Trophoblast cell (in vitro differentiated cells and primary cell): Measurements from ENCODE around the gene IFI44L.

Experiments
- DNase-seq, 2 donors: peaks; one replicate each; pipeline ENCODE4 v3.0.0-alpha.2; 2016
- H2AFZ ChIP-seq: 2 replicates; pipeline ENCODE4 v1.6.1; 2013; ENCODE audit warnings: low read length, moderate library complexity, mild to moderate bottlenecking; ENCODE audit not compliant: insufficient read depth, poor library complexity
- H2AK5ac ChIP-seq: 2 replicates; pipeline ENCODE4 v1.6.1; 2013; ENCODE audit warnings: mild to moderate bottlenecking, low read length
- H2BK120ac ChIP-seq: 2 replicates; pipeline ENCODE4 v1.6.1; 2013; ENCODE audit warnings: low read length, mild to moderate bottlenecking, moderate library complexity; ENCODE audit not compliant: insufficient read depth, poor library complexity
- H2BK12ac ChIP-seq: 2 replicates; pipeline ENCODE4 v1.6.1; 2013; ENCODE audit warnings: mild to moderate bottlenecking, low read length, moderate library complexity
- H2BK5ac ChIP-seq: 2 replicates; pipeline ENCODE4 v1.6.1; 2013; ENCODE audit warnings: low read length, low read depth, moderate library complexity, mild to moderate bottlenecking; ENCODE audit not compliant: poor library complexity
- H3K14ac ChIP-seq: 2 replicates; pipeline ENCODE4 v1.6.1; 2013; ENCODE audit warnings: mild to moderate bottlenecking, low read length
- H3K18ac ChIP-seq: 2 replicates; pipeline ENCODE4 v1.6.1; 2013; ENCODE audit warnings: mild to moderate bottlenecking, low read length
- H3K23ac ChIP-seq: 2 replicates; pipeline ENCODE4 v1.6.1; 2013; ENCODE audit warnings: low read length
- H3K27ac ChIP-seq: 2 replicates; pipeline ENCODE4 v1.5.1; 2013; ENCODE audit warnings: low read depth, mild to moderate bottlenecking, inconsistent platforms, low read length, moderate library complexity
- H3K27me3 ChIP-seq: 2 replicates; pipeline ENCODE4 v1.6.1; 2013; ENCODE audit warnings: inconsistent platforms, mild to moderate bottlenecking, low read length, moderate library complexity; ENCODE audit not compliant: insufficient read depth
- H3K36me3 ChIP-seq, 2 experiments: 1 replicate in 1 of 2; 2 replicates in 1 of 2; pipeline ENCODE4 v1.6.1; 2013; ENCODE audit warnings: low read length in 2 of 2, mild to moderate bottlenecking in 2 of 2, moderate library complexity in 1 of 2; ENCODE audit not compliant: insufficient read depth in 2 of 2, control insufficient read depth in 1 of 2
- H3K4ac ChIP-seq: 2 replicates; pipeline ENCODE4 v1.6.1; 2013; ENCODE audit warnings: low read depth, mild to moderate bottlenecking, low read length, moderate library complexity
- H3K4me1 ChIP-seq, 2 experiments: 1 replicate in 1 of 2; 2 replicates in 1 of 2; pipeline ENCODE4 v1.6.1; 2013; ENCODE audit warnings: low read length in 2 of 2, mild to moderate bottlenecking in 2 of 2, moderate library complexity in 1 of 2; ENCODE audit not compliant: insufficient read depth in 2 of 2, control insufficient read depth in 1 of 2
- H3K4me2 ChIP-seq: 2 replicates; pipeline ENCODE4 v1.6.1; 2013; ENCODE audit warnings: inconsistent platforms, mild to moderate bottlenecking, low read length, moderate library complexity
- H3K4me3 ChIP-seq: 2 replicates; pipeline ENCODE4 v1.5.1; 2013; ENCODE audit warnings: mild to moderate bottlenecking, low read depth, low read length, inconsistent platforms
- H3K79me1 ChIP-seq: one replicate; pipeline ENCODE4 v1.6.1; 2013; ENCODE audit warnings: low read length
- H3K79me2 ChIP-seq: 2 replicates; pipeline ENCODE4 v1.6.1; 2013; ENCODE audit warnings: low read length, mild to moderate bottlenecking; ENCODE audit not compliant: control insufficient read depth, insufficient read depth, poor library complexity
- H3K9ac ChIP-seq: 2 replicates; pipeline ENCODE4 v1.6.1; 2013; ENCODE audit warnings: mild to moderate bottlenecking, low read length
- H3K9me3 ChIP-seq: 2 replicates; pipeline ENCODE4 v1.6.1; 2013; ENCODE audit warnings: low read depth, mild to moderate bottlenecking, control low read depth, inconsistent platforms, low read length; ENCODE audit not compliant: insufficient read depth
- H4K12ac ChIP-seq: 2 replicates; pipeline ENCODE4 v1.6.1; 2013; ENCODE audit warnings: low read depth, mild to moderate bottlenecking, low read length, moderate library complexity
- H4K8ac ChIP-seq: 2 replicates; pipeline ENCODE4 v1.6.1; 2013; ENCODE audit warnings: low read depth, mild to moderate bottlenecking, low read length, moderate library complexity
- H4K91ac ChIP-seq: one replicate; pipeline ENCODE4 v1.6.1; 2013; ENCODE audit warnings: low read depth, mild to moderate bottlenecking, low read length, moderate library complexity
- WGBS: extraction: QIAGEN DNeasy Blood & Tissue Kit; methylation state at CpG from one replicate; pipeline ENCODE4 v1.1.7; 2013; ENCODE audit warnings: missing lambda C conversion rate; ENCODE audit not compliant: insufficient read length, insufficient coverage; ENCODE audit errors: extremely low coverage; 5-methylcytosine and 5-hydroxymethylcytosine counted together

The IFI44L gene

GRCh38 chr1:78672428-78672827 is 52.2 kb downstream of the IFI44L start:
- Histone ChIP-seq H4K8ac (no peak overlapping the region), H3K4me3 (no peak overlapping the region), H3K79me1 (no peaks in the 10 kb centered on the region), H2BK12ac (no peak overlapping the region), H3K18ac (no peak overlapping the region), H3K27me3 (no peaks in the 10 kb centered on the region), H3K23ac (no peak overlapping the region), H2BK5ac (no peak overlapping the region), H3K14ac (no peak overlapping the region), H3K27ac (no peak overlapping the region), H3K79me2 (no peaks in the 10 kb centered on the region), H3K4me1 (no peaks in the 10 kb centered on the region), H4K12ac (no peak overlapping the region), H2AK5ac (no peak overlapping the region), H3K4me2 (no peak overlapping the region), H3K9me3 (no peaks in the 10 kb centered on the region), H2AFZ (no peak overlapping the region), H3K9ac (no peak overlapping the region), H4K91ac (no peak overlapping the region), H2BK120ac (no peak overlapping the region), H3K36me3 (no peaks in the 10 kb centered on the region), H3K4ac (no peak overlapping the region)
- no CpG with 5 or more reads among the region's 1 CpG for WGBS
- peak; percentile 24 to 47 for DNase-seq

DNA sequence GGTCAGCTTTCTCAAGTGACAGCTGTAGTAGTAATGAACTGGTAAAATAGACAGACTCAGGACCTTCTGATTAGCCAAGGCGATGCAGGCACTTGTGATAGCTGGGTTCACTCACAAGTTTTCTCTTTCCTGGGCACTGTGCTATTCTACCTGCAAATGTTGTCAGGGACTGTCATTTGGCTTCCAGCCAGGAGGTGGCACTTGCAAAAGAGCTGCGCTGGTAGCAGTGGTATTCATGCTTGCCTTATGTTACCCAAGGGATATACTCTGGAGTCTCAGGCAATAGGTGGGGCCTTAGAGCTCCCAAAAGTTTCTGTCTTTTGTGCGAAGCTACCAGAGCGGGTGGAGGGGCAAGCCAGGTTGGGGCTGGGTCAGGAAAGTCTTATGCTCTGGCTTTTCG is 52.9 kb downstream of the IFI44L start:
- no peaks in the 10 kb centered on the region for H3K4me1 ChIP-seq
- no peaks in the 10 kb centered on the region for H3K79me1 ChIP-seq
- H4K12ac ChIP-seq: no peak overlapping the region
- no peak overlapping the region for H4K8ac ChIP-seq
- no peaks in the 10 kb centered on the region for H3K79me2 ChIP-seq
- H2AFZ ChIP-seq: no peak overlapping the region
- peak in 1 of 2 donors; percentile 43 for DNase-seq
- H3K4me3 ChIP-seq: no peak overlapping the region
- H2BK120ac ChIP-seq: no peak overlapping the region
- H2AK5ac ChIP-seq: no peak overlapping the region
- H2BK12ac ChIP-seq: no peak overlapping the region
- no peak overlapping the region for H3K9ac ChIP-seq
- no CpG with 5 or more reads among the region's 5 CpGs for WGBS
- no peak overlapping the region for H3K23ac ChIP-seq
- no peak overlapping the region for H3K14ac ChIP-seq
- H3K18ac ChIP-seq: no peak overlapping the region
- H2BK5ac ChIP-seq: no peak overlapping the region
- no peaks in the 10 kb centered on the region for H3K9me3 ChIP-seq
- no peaks in the 10 kb centered on the region for H3K27me3 ChIP-seq
- H4K91ac ChIP-seq: no peak overlapping the region
- H3K4me2 ChIP-seq: no peak overlapping the region
- H3K36me3 ChIP-seq: no peaks in the 10 kb centered on the region
- no peak overlapping the region for H3K27ac ChIP-seq
- H3K4ac ChIP-seq: no peak overlapping the region

DNA sequence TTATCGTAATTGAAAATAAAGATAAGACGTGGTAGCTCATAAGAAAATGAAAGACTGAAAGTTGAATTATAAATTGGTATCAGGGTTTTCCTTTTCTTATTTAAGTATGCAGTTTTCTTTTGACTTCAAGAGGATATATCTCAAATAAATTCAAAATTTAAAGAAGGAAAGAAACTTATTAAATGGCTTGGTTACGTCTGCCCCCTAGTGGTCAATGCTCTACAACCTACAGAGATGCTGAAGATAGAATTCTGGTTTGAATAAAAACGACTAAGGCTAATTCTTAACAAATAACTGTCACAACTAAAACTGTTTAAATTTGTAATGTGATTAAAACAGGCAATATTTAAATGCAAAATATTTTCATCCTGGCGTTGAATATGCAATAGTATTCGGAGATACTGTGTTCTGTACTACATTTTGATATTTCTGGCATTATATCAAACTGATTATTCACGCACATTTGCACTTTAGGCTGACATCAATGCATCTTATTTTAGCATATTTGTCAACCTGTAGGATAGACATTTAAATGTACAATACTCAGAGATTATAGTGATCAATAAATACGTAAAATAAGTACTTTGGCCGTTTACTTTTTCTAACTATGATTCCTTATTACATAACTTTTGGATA is 56.2 kb downstream of the IFI44L start:
- no peaks in the 10 kb centered on the region for H3K4me1 ChIP-seq
- no peak overlapping the region for H3K23ac ChIP-seq
- no peaks in the 10 kb centered on the region for H3K9me3 ChIP-seq
- H3K4me3 ChIP-seq: no peak overlapping the region
- no peaks in the 10 kb centered on the region for H3K79me1 ChIP-seq
- H4K91ac ChIP-seq: no peak overlapping the region
- no peaks in the 10 kb centered on the region for H3K27me3 ChIP-seq
- WGBS: 100% methylated on average over 1 of the region's 9 CpGs
- no peaks in the 10 kb centered on the region for H3K79me2 ChIP-seq
- no peak overlapping the region for H3K9ac ChIP-seq
- H4K12ac ChIP-seq: no peak overlapping the region
- no peaks in the 10 kb centered on the region for H3K36me3 ChIP-seq
- H2BK12ac ChIP-seq: no peak overlapping the region
- H2BK5ac ChIP-seq: no peak overlapping the region
- H4K8ac ChIP-seq: no peak overlapping the region
- peak; percentile 39 to 81 for DNase-seq
- no peak overlapping the region for H3K18ac ChIP-seq
- H2AK5ac ChIP-seq: no peak overlapping the region
- H2BK120ac ChIP-seq: no peak overlapping the region
- H3K14ac ChIP-seq: no peak overlapping the region
- no peak overlapping the region for H3K27ac ChIP-seq
- H2AFZ ChIP-seq: no peak overlapping the region
- H3K4ac ChIP-seq: no peak overlapping the region
- no peak overlapping the region for H3K4me2 ChIP-seq

- no CpG with 5 or more reads among the region's 3 CpGs for WGBS
Observed at GRCh38 chr1:78676993-78677392, 56.7 kb downstream of the IFI44L start.

More at GRCh38 chr1:78676993-78677392, 56.7 kb downstream of the IFI44L start:
- Histone ChIP-seq H3K79me1 (no peaks in the 10 kb centered on the region), H3K4me1 (no peaks in the 10 kb centered on the region), H3K4ac (no peak overlapping the region), H3K79me2 (no peaks in the 10 kb centered on the region), H3K9ac (no peak overlapping the region), H3K4me3 (no peak overlapping the region), H2BK12ac (no peak overlapping the region), H3K14ac (no peak overlapping the region), H3K27me3 (no peaks in the 10 kb centered on the region), H3K18ac (no peak overlapping the region), H3K4me2 (no peak overlapping the region), H3K36me3 (no peaks in the 10 kb centered on the region), H2AK5ac (no peak overlapping the region), H4K8ac (no peak overlapping the region), H3K23ac (no peak overlapping the region), H4K12ac (no peak overlapping the region), H2BK5ac (no peak overlapping the region), H2AFZ (no peak overlapping the region), H4K91ac (no peak overlapping the region), H2BK120ac (no peak overlapping the region), H3K27ac (no peak overlapping the region), H3K9me3 (no peaks in the 10 kb centered on the region)
- no peak for DNase-seq
